Daoy (cell line): ENCODE measurements around the gene DEDD2. TPM values are rescaled to one million over a fixed set of nuclear protein-coding genes. Genes with fewer than 3 reads are reported as not detected.

Source experiments
- DNase-seq: peaks from one replicate; pipeline ENCODE4 v3.0.0-alpha.2; 2015; ENCODE audit warnings: low read depth
- total RNA-seq: library from RNA; depleted of rRNA; stranded (reverse); fragments of >200 nt; shearing (Covaris generic); gene quantifications from 2 replicates; pipeline ENCODE4 v1.2.3, GENCODE V29; 2014

Gene DEDD2
- total RNA-seq, 1 experiment from 2014 or later: 33.7 TPM

- no peak for DNase-seq
Measured at GRCh38 chr19:42228641-42229040, 11.2 kb upstream of the DEDD2 start.

- DNase-seq: no peak
Measured at GRCh38 chr19:42226886-42227285, 9.4 kb upstream of the DEDD2 start.

GRCh38 chr19:42225718-42226292 lies 8.3 kb upstream of the DEDD2 start:
- DNase-seq: no peak

DNA sequence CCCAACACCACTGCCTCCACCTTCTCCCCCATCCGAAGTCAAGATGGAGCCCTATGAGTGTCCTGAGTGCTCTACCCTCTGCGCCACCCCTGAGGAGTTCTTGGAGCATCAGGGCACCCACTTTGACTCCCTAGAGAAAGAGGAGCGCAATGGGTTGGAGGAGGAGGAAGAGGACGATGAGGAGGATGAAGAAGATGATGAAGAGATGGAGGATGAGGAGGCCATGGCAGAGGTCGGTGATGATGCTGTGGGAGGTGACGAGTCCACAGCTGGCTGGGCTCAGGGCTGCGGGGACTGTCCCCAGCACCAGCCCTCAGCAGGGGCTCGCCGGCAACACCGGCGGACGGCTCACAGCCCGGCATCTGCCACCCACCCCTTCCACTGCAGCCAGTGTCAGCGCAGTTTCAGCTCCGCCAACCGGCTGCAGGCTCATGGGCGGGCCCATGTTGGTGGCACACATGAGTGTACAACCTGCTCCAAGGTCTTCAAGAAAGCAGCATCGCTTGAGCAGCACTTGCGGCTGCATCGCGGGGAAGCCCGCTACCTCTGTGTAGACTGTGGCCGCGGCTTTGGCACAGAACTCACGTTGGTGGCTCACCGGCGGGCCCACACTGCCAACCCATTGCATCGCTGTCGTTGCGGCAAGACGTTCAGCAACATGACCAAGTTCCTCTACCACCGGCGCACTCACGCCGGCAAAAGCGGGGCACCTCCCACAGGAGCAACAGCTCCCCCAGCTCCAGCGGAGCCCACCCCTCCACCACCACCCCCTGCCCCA lies 7.7 kb upstream of the DEDD2 start:
- no peak for DNase-seq

GRCh38 chr19:42220751-42221097 lies 3.2 kb upstream of the DEDD2 start:
- DNase-seq: no peak

DNA sequence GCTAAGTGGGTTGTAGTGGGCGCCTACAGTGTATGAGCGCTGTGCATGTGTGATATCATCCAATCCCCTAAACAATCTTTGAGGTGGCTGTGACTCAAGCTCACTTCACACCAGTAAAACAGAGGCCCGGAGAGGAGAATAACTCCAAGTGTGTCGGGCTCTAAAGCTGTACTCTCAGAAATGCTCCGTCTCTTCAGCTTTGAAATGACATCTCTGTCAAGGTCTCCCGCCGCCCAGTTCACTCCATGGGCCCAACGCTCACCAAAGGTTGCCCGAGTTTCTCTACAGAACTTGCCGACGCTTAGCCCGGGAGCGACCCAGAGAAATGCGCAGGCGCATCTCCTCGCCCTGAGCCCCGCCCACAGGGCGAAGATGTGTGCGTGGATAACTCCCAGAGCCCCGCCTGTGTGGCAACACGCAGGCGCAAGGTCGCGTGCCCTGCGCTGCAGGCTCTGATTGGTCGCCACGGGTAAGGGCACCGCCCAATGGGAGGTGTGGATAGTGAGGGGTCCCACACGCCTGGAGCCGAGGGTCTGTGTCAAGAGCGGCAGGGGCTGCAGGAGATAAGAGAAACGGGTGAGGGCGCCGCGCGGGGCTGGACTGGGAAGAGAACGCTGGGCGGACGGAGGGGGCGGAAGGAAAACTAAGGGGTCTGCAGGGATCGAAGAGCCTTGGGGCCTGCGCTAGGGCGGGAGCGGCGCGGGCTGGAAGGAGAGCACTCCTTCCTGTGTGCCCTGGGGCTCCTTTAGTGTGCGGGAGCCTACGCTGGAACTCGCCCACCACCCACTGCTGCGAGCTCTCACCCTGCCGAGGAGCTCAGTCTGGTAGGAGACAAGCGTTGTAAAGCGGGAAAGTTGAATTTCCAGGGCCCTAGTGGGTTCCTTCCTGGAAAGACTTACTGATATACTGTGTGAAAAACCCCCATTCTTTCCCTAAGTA lies 2.6 kb upstream of the DEDD2 start, which contains the start of gene ZNF526:
ZNF526 (plus strand) TSS at position 501 of the 939 bp plus-strand sequence. CDS start 4,092 bp downstream, outside the sequence.
- DNase-seq: peak; percentile 99

GRCh38 chr19:42216653-42217519 lies 591 bp downstream of the DEDD2 start:
- peak; percentile 37 for DNase-seq

- DNase-seq: no peak
Measured at GRCh38 chr19:42214810-42215485, 2.5 kb downstream of the DEDD2 start.

DNA sequence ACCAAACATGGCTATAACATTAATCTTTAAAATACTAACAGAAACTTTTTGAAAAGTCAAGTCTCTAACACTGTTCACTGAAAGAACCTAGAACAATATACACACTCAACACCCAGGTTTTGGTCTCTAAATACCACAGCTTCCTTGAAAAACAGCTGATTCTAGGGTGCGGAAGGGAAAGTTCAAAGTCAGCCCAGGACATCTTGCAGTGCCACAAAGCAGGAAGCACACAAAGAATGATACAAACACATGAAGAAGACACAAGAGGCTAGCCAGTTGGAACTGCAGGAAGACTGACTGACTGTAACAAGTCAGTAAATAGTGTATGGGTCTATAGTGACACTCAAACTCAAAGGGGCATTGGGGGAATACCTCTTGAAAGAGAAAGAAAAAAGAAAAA lies 4.6 kb downstream of the DEDD2 start:
- DNase-seq: no peak

DNA sequence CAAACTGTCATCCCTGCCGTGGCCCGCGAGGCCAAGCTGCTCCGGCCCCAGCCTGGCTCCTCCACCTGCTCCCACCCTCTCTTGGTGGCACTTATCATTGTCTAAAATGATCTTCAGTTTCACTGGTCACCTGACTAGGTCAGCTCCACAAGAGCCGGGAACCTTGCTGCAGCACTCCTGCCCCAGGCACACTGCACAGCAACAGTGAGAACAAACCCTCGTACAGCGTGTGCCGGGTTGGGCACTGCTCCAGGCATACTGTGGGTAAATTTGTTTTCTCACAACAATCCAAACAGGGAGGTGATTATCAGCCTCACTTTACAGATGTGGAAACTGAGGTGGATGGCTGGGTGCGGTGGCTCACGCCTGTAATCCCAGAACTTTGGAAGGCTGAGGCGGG lies 8.9 kb downstream of the DEDD2 start:
- DNase-seq: no peak

DNA sequence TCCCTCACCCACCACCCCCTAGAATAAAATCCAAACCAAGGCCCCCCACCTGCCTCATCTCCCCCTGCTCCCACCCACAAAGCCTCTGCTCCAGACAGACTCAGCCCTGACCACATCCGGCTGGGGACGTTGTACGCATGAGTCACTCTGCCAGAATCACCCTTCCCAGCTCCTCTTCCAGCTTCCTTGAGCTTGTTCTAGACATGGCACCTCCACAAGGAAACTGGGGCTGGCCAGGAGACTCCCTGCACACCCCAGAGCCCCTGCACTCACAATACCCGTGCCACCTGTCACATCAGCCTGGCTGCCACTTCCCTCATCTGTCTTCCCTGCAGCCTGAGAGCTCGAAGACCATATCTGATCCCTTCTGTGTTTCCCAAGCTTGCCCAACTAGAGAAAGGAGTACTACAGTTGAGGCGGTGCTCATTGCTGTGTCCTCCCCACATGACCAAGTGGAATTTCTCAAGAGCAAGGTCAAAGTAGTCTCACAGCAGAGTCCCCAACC lies 9.7 kb downstream of the DEDD2 start:
- peak; percentile 93 for DNase-seq

- peak; percentile 83 for DNase-seq
Measured at GRCh38 chr19:42206871-42207755, 10.4 kb downstream of the DEDD2 start.

GRCh38 chr19:42204664-42205063 lies 12.8 kb downstream of the DEDD2 start:
- no peak for DNase-seq

- no peak for DNase-seq
Measured at GRCh38 chr19:42203700-42204099, 13.8 kb downstream of the DEDD2 start.

DNA sequence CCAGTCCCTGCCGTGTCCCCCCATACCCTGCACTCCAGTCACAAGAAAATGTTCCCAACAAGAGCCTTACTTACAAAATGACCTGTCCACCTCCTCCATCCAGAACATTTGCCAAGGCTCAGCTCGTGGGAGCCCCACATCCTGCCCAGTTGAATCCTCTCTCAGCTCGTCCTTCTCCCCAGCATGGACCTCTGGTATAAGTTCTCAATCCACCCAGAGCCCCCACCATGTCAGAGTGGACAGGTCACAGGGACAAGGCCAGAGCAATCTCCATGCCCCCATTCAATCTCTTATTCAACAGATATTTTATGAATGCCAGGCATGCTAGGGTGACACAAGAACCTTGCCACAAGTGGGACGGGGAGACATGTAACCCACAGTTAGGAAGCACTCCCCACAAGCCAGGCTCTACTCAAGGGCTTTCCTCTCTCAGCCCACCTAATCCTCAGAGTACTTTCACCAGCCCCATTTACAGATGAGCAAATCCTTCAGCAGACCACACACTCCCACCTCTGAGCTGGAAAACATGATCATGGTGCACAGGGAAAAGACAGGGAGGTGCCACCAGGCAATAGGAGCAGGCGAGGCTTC lies 15.1 kb downstream of the DEDD2 start:
- no peak for DNase-seq

GRCh38 chr19:42201489-42202289 lies 15.8 kb downstream of the DEDD2 start:
- no peak for DNase-seq

DNA sequence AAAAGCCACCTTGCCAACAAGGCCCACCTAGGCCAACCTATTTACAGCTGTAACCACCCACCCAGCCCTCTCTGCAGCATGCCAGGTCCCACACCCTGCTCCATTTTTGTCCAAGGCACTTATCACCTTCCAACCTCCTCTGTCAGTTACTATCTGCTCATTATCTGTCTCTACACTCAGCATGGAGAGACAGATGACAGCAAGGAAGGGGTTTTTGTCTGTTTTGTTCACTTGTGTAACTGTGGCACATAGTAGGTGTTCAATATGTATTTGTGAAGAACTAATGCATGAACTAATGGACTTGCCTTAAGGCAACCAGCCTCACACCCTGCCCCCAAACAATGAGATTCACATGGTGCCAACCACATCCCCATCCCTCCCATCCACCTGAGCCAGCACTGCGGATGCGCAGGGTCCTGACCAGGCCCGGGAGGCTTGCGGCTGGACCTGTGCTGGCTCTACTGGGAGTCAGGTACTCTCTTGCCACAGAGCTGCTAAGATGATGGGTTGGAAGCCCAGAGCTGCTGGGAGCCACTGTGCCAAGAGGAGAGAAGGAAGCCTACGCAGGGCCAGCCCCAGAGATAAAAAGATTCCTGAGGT lies 17.3 kb downstream of the DEDD2 start:
- no peak for DNase-seq
